Measurements from ENCODE around the gene PCNP.

DNA sequence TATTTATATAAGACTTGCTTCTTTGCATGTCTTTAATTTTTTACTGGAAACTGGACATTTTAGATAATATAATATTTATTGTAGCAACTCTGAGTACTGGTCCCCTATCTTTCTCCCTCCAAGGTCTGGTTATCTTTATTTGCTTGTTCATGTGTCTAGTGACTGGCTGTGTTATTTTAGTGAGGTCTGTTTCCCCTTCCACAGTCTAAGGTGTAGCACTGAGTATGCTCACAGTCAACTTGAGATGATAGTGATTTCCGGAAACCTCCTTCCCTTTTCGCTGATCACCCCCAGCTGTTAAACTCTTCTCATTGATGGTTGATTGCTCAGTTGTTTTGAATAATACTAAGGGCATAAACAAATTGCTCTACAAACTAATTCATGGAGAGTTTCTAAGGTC, 37.0 kb downstream of the PCNP start:
- TF ChIP-seq CTCF (IDR thresholded peaks at IDR 0.05) = no peak
- TF ChIP-seq EZH2 (IDR thresholded peaks at IDR 0.05; ENCODE audit: borderline replicate concordance, insufficient read depth, low read depth, low read length, poor library complexity, severe bottlenecking) = no peak
